GM12878 (cell line): ENCODE results near the gene GRPEL2. TPM values are rescaled to one million over a fixed set of nuclear protein-coding genes. Genes with fewer than 3 reads are reported as not detected.

Source experiments
- ATAC-seq: fragments of 200-7000 bp; cut with Tn5 transposase; 3 replicates; pipeline ENCODE4 v1.9.1; 2020; ENCODE audit warnings: mild to moderate bottlenecking, moderate library complexity
- BruUV-seq: library from RNA; stranded (reverse); fragments of 400-500 nt; replicated peaks from 2 replicates; lab custom pipeline; 2021; lab: Mats Ljungman, UMichigan
- CTCF ChIA-PET: fragments of 300-600 bp; sonication (Branson Sonifier 250); formaldehyde crosslinking; extraction: SDS; loops from one replicate; lab custom pipeline; 2021; ENCODE audit warnings: inconsistent platforms; lab: Yijun Ruan, JAX
- POLR2A ChIA-PET: fragments of 350-600 bp; formaldehyde crosslinking; extraction: SDS; loops from one replicate; lab custom pipeline; 2021; ENCODE audit warnings: inconsistent platforms; lab: Charles Lee
- RAD21 ChIA-PET: fragments of 300-600 bp; sonication (Branson Sonifier 250); formaldehyde crosslinking; loops from one replicate; lab custom pipeline; 2023; ENCODE audit warnings: antibody characterized with exemption; ENCODE audit not compliant: unreplicated experiment; lab: Charles Lee
- SMC1A ChIA-PET: fragments of 300-600 bp; sonication (Branson Sonifier 250); formaldehyde crosslinking; loops from one replicate; lab custom pipeline; 2023; ENCODE audit not compliant: unreplicated experiment, uncharacterized antibody; lab: Charles Lee
- DNase-seq: peaks from one replicate; pipeline ENCODE4 v3.0.0-alpha.2; 2011; ENCODE audit warnings: low read depth, low spot score
- FAIRE-seq: peaks from 3 replicates; lab custom pipeline; 2011; peaks lifted over from hg19 to GRCh38; lab: Jason Lieb, UNC
- H2AFZ ChIP-seq: 2 replicates; pipeline ENCODE4 v1.6.0; 2011; ENCODE audit warnings: low read depth, low read length, control low read depth; ENCODE audit not compliant: control insufficient read depth
- H3K27ac ChIP-seq: 2 replicates; pipeline ENCODE4 v1.5.1; 2011; ENCODE audit warnings: control low read depth; ENCODE audit not compliant: control insufficient read depth, insufficient read depth
- H3K27me3 ChIP-seq, 2 experiments: replicated peaks in 1 of 2; 2 replicates each; pipeline versions ENCODE4 v1.6.0 to v1.6.1; 2011; ENCODE audit warnings: low read length in 1 of 2; ENCODE audit not compliant: control insufficient read depth in 2 of 2, insufficient read depth in 2 of 2
- H3K36me3 ChIP-seq, 2 experiments: 2 replicates each; pipeline ENCODE4 v1.5.1; 2011; ENCODE audit warnings: low read length in 1 of 2; ENCODE audit not compliant: control insufficient read depth in 2 of 2, insufficient read depth in 2 of 2
- H3K4me1 ChIP-seq: 2 replicates; pipeline ENCODE4 v1.6.1; 2011; ENCODE audit warnings: mild to moderate bottlenecking, low read length, moderate library complexity, mixed read lengths; ENCODE audit not compliant: control insufficient read depth, insufficient read depth
- H3K4me2 ChIP-seq: 2 replicates; pipeline ENCODE4 v1.6.0; 2011; ENCODE audit warnings: control low read depth; ENCODE audit not compliant: control insufficient read depth, insufficient read depth
- H3K4me3 ChIP-seq: fragments of 200-600 bp; sonication (generic); 2 replicates; pipeline ENCODE4 v1.5.1; 2016
- H3K79me2 ChIP-seq: 2 replicates; pipeline ENCODE4 v1.6.0; 2011; ENCODE audit warnings: low read length; ENCODE audit not compliant: control insufficient read depth, insufficient read depth
- H3K9ac ChIP-seq: 2 replicates; pipeline ENCODE4 v1.8.0; 2011; ENCODE audit warnings: low read length, control low read depth, mixed read lengths; ENCODE audit not compliant: control insufficient read depth, insufficient read depth
- H3K9me3 ChIP-seq: replicated peaks from 3 replicates; pipeline ENCODE4 v1.5.1; 2011; ENCODE audit warnings: mild to moderate bottlenecking, low read length; ENCODE audit not compliant: control insufficient read depth, insufficient read depth
- H4K20me1 ChIP-seq: 2 replicates; pipeline ENCODE4 v1.6.0; 2011; ENCODE audit not compliant: control insufficient read depth, insufficient read depth
- CBFB ChIP-seq: IDR thresholded peaks from 2 replicates; pipeline ENCODE4 v1.6.1; 2016; ENCODE audit warnings: antibody characterized with exemption, low read depth
- ELK1 ChIP-seq: IDR thresholded peaks from 2 replicates; pipeline ENCODE4 v1.6.1; 2012; ENCODE audit warnings: low read depth, low read length, improper control_type of control experiment
- IRF4 ChIP-seq: IDR thresholded peaks from 2 replicates; pipeline ENCODE4 v1.6.1; 2011; ENCODE audit warnings: low read depth, low read length
- MTA2 ChIP-seq: fragments of 450-650 bp; IDR thresholded peaks from 2 replicates; pipeline ENCODE4 v1.6.1; 2016; ENCODE audit warnings: low read depth, mild to moderate bottlenecking, moderate library complexity
- POLR2A ChIP-seq: IDR thresholded peaks from 2 replicates; pipeline ENCODE4 v1.6.1; 2011; ENCODE audit warnings: low read depth, mild to moderate bottlenecking, low read length
- POU2F2 ChIP-seq: IDR thresholded peaks from 3 replicates; pipeline ENCODE4 v1.6.1; 2011; ENCODE audit warnings: low read depth, mild to moderate bottlenecking, low read length, borderline replicate concordance
- RBBP5 ChIP-seq: fragments of 200-600 bp; sonication (generic); conservative IDR thresholded peaks from 2 replicates; pipeline ENCODE4 v1.6.1; 2016
- SP1 ChIP-seq: IDR thresholded peaks from one replicate; pipeline ENCODE4 v1.6.1; 2011; ENCODE audit warnings: low read depth, low read length
- WRNIP1 ChIP-seq: IDR thresholded peaks from 2 replicates; pipeline ENCODE4 v1.6.1; 2011; ENCODE audit warnings: low read depth, low read length, improper control_type of control experiment, borderline replicate concordance
- WGBS: methylation state at CpG from one replicate; pipeline ENCODE4 v1.1.6; 2016; ENCODE audit warnings: low lambda C conversion rate; ENCODE audit not compliant: insufficient replicate concordance, insufficient coverage; ENCODE audit errors: missing lambda C conversion rate; 5-methylcytosine and 5-hydroxymethylcytosine counted together
- in situ Hi-C: fragments of 300-500 bp; cut with MboI; formaldehyde crosslinking; loops from 9 replicates; pipeline ENCODE4 v1.14.3; 2018; ENCODE audit warnings: mixed read lengths
- intact Hi-C: fragments of 100-400 bp; cut with micrococcal nuclease; formaldehyde crosslinking; loops from one replicate; pipeline ENCODE4 v1.14.2; 2022; ENCODE audit not compliant: unreplicated experiment
- polyA plus RNA-seq, 11 experiments: library from polyadenylated mRNA; depleted of rRNA in 4 of 11; unstranded in 6 of 11; stranded (reverse) in 5 of 11; fragments of >200 nt; fragmentation: Nextera tagmentation in 4 of 11; fragmentation: Illumina TruSeq in 1 of 11; extraction: Ambion mirVana in 4 of 11; extraction: Trizol in 1 of 11; gene quantifications; 1 replicate in 1 of 11; 2 replicates in 10 of 11; pipeline versions ENCODE4 v1.2.1 to v1.2.3, GENCODE V29; 2011 to 2016; ENCODE audit warnings: inconsistent platforms in 2 of 11, missing spikeins in 2 of 11, low read depth in 1 of 11
- total RNA-seq, 4 experiments: library from RNA; depleted of rRNA in 3 of 4; stranded (reverse); fragments of >200 nt in 3 of 4; fragmentation: Illumina TruSeq in 1 of 4; extraction: Trizol in 1 of 4; gene quantifications; 2 replicates each; pipeline versions ENCODE4 v1.2.1 to v1.2.3, GENCODE V29; 2013 to 2021

The GRPEL2 gene
- total and polyA plus RNA-seq, 10 of the 15 experiments (the other 5 are each of a cell fraction or from before 2014, with no cell fraction given) = 4.4 to 20.2 (median 14.1) TPM

- DNase-seq (no peak), ATAC-seq (no peak), FAIRE-seq (no peak)
- no TSS peak for BruUV-seq
- Histone ChIP-seq H3K27me3 (peaks cover 0 to 2% of the 10 kb centered on the region in 2 experiments; a peak in 2 of 4 replicates), H3K27ac (no peak overlapping the region), H3K36me3 (no peaks in the 10 kb centered on the region), H3K4me2 (no peak overlapping the region), H3K4me1 (no peaks in the 10 kb centered on the region), H3K9ac (no peak overlapping the region), H3K9me3 (no peaks in the 10 kb centered on the region), H4K20me1 (no peaks in the 10 kb centered on the region), H3K4me3 (no peak overlapping the region), H2AFZ (no peak overlapping the region), H3K79me2 (no peaks in the 10 kb centered on the region)
- intact Hi-C loops = no loop called here
- POLR2A ChIA-PET = no interaction called here
- TF ChIP-seq CBFB = no peak
- TF ChIP-seq MTA2 = no peak
- no peak for TF ChIP-seq IRF4
- no peak for TF ChIP-seq ELK1
- TF ChIP-seq RBBP5 = no peak
- no peak for TF ChIP-seq POU2F2
- TF ChIP-seq WRNIP1 = no peak
- TF ChIP-seq SP1 = no peak
- TF ChIP-seq POLR2A = no peak
- SMC1A ChIA-PET = interaction anchor here (1.2 to 3.3 kb wide), 2 partner anchors 28 to 57 kb away, joined by 6 to 18 read pairs; partner anchors contain the start of gene GRPEL2
- in situ Hi-C loops = loop anchor here (5.0 kb wide), 1 partner anchor 178 kb away; the partner anchor contains the start of gene CSNK1A1
- CTCF ChIA-PET = interaction anchor here (1.0 to 6.6 kb wide), 5 partner anchors 8 to 61 kb away, joined by 3 to 90 read pairs (median 4); no protein-coding TSS in a partner anchor
- RAD21 ChIA-PET = interaction anchor here (1.3 to 1.4 kb wide), 3 partner anchors 32 to 57 kb away, joined by 3 to 5 read pairs (median 4); no protein-coding TSS in a partner anchor
- 88% methylated on average over 19 of the region's 20 CpGs for WGBS
Measured at GRCh38 chr5:149374303-149374702, 29.0 kb downstream of the GRPEL2 start.
